CD4-positive, alpha-beta T cell (primary cell): ENCODE data around the gene KRT76. TPM values are rescaled to one million over a fixed set of nuclear protein-coding genes. Genes with fewer than 3 reads are reported as not detected.

Experiments
- ATAC-seq: fragments of 200-7000 bp; cut with Tn5 transposase; one replicate; pipeline ENCODE4 v1.10.0; 2022; ENCODE audit warnings: mild to moderate bottlenecking; ENCODE audit not compliant: poor library complexity
- CTCF ChIA-PET: fragments of 350-600 bp; sonication (Branson Sonifier 250); formaldehyde crosslinking; loops from one replicate; lab custom pipeline; 2021; ENCODE audit warnings: antibody characterized with exemption, inconsistent platforms; lab: Charles Lee
- POLR2A ChIA-PET: fragments of 350-600 bp; sonication (Branson Sonifier 250); formaldehyde crosslinking; loops from one replicate; lab custom pipeline; 2021; ENCODE audit warnings: antibody characterized with exemption, inconsistent platforms; lab: Charles Lee
- DNase-seq, 14 experiments: peaks; one replicate each; pipeline ENCODE4 v3.0.0-alpha.2; 2013 to 2020; ENCODE audit warnings: mixed read lengths in 2 of 14
- H3K27ac ChIP-seq, 2 donors: one replicate each; pipeline versions ENCODE4 v1.5.1 to v1.7.0; 2013; ENCODE audit warnings: low read length in 2 of 2, low read depth in 1 of 2, mild to moderate bottlenecking in 1 of 2
- H3K27me3 ChIP-seq, 2 experiments: 1 replicate in 1 of 2; 2 replicates in 1 of 2; pipeline versions ENCODE4 v1.6.1 to v1.7.0; 2013; ENCODE audit warnings: low read length in 2 of 2, control low read depth in 1 of 2, mild to moderate bottlenecking in 1 of 2, moderate library complexity in 1 of 2; ENCODE audit not compliant: insufficient read depth in 2 of 2, control insufficient read depth in 1 of 2
- H3K36me3 ChIP-seq: one replicate; pipeline ENCODE4 v1.6.1; 2013; ENCODE audit warnings: low read length, control low read depth; ENCODE audit not compliant: insufficient read depth
- H3K4me1 ChIP-seq: one replicate; pipeline ENCODE4 v1.6.1; 2013; ENCODE audit warnings: low read length, control low read depth; ENCODE audit not compliant: insufficient read depth
- H3K4me3 ChIP-seq: one replicate; pipeline ENCODE4 v1.5.1; 2013; ENCODE audit warnings: mild to moderate bottlenecking, low read length, moderate library complexity
- H3K9me3 ChIP-seq, 2 experiments: 1 replicate in 1 of 2; 2 replicates in 1 of 2; pipeline versions ENCODE4 v1.6.1 to v1.7.0; 2013; ENCODE audit warnings: low read length in 2 of 2, mild to moderate bottlenecking in 2 of 2, control low read depth in 1 of 2, moderate library complexity in 1 of 2; ENCODE audit not compliant: control insufficient read depth in 1 of 2, insufficient read depth in 1 of 2
- H3K27ac Mint-ChIP-seq: one replicate; pipeline ENCODE4 v1.8.0; 2020; ENCODE audit warnings: mixed read lengths
- H3K27me3 Mint-ChIP-seq: one replicate; pipeline ENCODE4 v1.8.0; 2021; ENCODE audit warnings: mixed read lengths
- H3K36me3 Mint-ChIP-seq: one replicate; pipeline ENCODE4 v1.8.0; 2021; ENCODE audit warnings: low read depth, mixed read lengths
- H3K4me1 Mint-ChIP-seq: one replicate; pipeline ENCODE4 v1.8.0; 2021; ENCODE audit warnings: low read depth, mixed read lengths
- H3K4me3 Mint-ChIP-seq: one replicate; pipeline ENCODE4 v1.8.0; 2020; ENCODE audit warnings: mild to moderate bottlenecking, mixed read lengths
- H3K9me3 Mint-ChIP-seq: one replicate; pipeline ENCODE4 v1.8.0; 2020; ENCODE audit warnings: mixed read lengths
- intact Hi-C, 2 experiments: fragments of 100-400 bp; cut with DNase I in 1 of 2; cut with micrococcal nuclease in 1 of 2; formaldehyde crosslinking; loops; one replicate each; pipeline versions ENCODE4 v1.15.1 to v1.9.0; 2023 to 2025; cut with DNase I, micrococcal nuclease
- total RNA-seq, 174 experiments: library from RNA in 2 of 174; stranded (reverse) in 2 of 174; gene quantifications; one replicate each; pipeline ENCODE4 v1.2.3 and lab custom pipeline; 2021 to 2026
- TF ChIP-seq, protein P1 (sequence below): fragments of 200-600 bp; IDR thresholded peaks from one replicate; pipeline ENCODE4 v1.8.0; 2022; ENCODE audit warnings: antibody characterized with exemption, mild to moderate bottlenecking

Gene KRT76
- total RNA-seq, 2 experiments from 2014 or later: not detected

DNA sequence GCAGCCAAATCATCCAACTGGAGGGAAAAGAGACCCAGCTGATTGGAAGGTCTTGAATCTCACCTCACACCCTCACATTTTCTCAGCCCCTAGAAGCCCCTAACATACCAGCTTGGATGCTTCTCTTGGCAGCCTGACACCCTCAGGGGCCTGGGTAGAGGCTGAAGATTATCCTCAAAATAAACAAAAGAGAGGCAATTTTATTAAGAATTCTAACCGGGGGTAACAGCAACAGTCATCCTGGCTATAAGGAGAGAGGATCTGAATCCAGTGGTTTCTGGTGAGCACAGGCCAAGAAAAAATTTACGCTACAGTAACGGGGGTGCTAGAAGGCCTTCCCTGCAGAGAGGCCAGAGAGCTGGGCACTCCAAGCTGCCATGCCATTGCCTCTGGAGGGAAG is 21.6 kb downstream of the KRT76 start:
- intact Hi-C loops: no loop called here
- CTCF ChIA-PET: no interaction called here
- Mint-ChIP-seq H3K36me3 (no peaks in the 10 kb centered on the region), H3K4me3 (no peak overlapping the region), H3K9me3 (no peaks in the 10 kb centered on the region), H3K27ac (no peak overlapping the region), H3K4me1 (no peaks in the 10 kb centered on the region), H3K27me3 (no peaks in the 10 kb centered on the region)
- DNase-seq (no peak), ATAC-seq (no peak)
- H3K4me3 ChIP-seq: no peak overlapping the region
- TF ChIP-seq, protein P1, sequence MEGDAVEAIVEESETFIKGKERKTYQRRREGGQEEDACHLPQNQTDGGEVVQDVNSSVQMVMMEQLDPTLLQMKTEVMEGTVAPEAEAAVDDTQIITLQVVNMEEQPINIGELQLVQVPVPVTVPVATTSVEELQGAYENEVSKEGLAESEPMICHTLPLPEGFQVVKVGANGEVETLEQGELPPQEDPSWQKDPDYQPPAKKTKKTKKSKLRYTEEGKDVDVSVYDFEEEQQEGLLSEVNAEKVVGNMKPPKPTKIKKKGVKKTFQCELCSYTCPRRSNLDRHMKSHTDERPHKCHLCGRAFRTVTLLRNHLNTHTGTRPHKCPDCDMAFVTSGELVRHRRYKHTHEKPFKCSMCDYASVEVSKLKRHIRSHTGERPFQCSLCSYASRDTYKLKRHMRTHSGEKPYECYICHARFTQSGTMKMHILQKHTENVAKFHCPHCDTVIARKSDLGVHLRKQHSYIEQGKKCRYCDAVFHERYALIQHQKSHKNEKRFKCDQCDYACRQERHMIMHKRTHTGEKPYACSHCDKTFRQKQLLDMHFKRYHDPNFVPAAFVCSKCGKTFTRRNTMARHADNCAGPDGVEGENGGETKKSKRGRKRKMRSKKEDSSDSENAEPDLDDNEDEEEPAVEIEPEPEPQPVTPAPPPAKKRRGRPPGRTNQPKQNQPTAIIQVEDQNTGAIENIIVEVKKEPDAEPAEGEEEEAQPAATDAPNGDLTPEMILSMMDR: no peak
- H3K27ac ChIP-seq: no peak overlapping the region
- POLR2A ChIA-PET: no interaction called here
- H3K4me1 ChIP-seq: no peaks in the 10 kb centered on the region
- peaks cover 4 to 9% of the 10 kb centered on the region in 2 experiments for H3K9me3 ChIP-seq
- no peaks in the 10 kb centered on the region for H3K36me3 ChIP-seq
- peaks cover 0 to 5% of the 10 kb centered on the region in 2 experiments for H3K27me3 ChIP-seq

DNA sequence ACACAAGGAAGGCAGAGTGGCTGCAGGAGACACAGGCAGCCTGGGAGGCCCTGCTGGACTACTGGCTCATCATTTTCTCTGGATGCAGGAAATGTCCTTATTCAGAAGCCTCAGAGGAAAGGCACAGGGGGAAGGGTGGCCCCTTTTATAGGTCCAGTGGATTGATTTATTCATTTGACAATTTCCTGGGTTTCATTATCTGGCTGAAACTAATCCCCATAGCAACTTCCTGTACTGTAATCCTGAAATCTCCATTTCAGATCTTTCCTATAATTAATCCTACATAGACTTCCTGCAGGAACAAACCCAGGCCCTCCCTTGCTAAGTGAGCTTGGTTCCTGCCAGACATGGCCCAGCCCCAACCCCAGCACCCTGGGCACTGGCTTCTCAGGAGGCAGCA is 23.0 kb downstream of the KRT76 start:
- Histone ChIP-seq H3K36me3 (no peaks in the 10 kb centered on the region), H3K27me3 (peaks cover 0 to 5% of the 10 kb centered on the region in 2 experiments), H3K4me1 (no peaks in the 10 kb centered on the region), H3K27ac (no peak overlapping the region), H3K9me3 (no peaks in the 10 kb centered on the region), H3K4me3 (no peak overlapping the region)
- Mint-ChIP-seq H3K36me3 (no peaks in the 10 kb centered on the region), H3K27ac (no peak overlapping the region), H3K9me3 (no peaks in the 10 kb centered on the region), H3K4me1 (peaks cover 6% of the 10 kb centered on the region), H3K27me3 (no peaks in the 10 kb centered on the region), H3K4me3 (no peak overlapping the region)
- CTCF ChIA-PET: no interaction called here
- DNase-seq (no peak), ATAC-seq (no peak)
- POLR2A ChIA-PET: no interaction called here
- TF ChIP-seq, protein P1: no peak
- intact Hi-C loops: no loop called here

DNA sequence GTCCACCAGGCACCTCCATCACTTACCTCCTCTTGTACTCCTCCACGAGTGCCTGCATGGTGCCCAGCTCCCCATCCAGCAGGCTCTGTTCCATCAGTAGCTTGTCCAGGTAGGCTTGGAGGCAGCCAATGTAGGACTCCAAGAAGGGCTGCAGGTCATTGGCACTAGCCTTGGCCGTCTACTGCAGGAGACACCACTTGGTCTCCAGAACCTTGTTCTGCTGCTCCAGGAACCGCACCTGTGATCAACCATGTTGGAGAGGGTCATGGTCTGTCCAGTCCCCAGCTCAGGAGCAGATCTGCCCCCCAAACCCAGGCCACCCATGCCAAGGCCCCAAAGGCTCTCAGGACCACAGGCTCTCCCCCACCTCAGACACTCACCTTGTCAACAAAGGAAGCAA is 23.9 kb downstream of the KRT76 start:
- no peak overlapping the region for H3K4me3 Mint-ChIP-seq
- H3K36me3 ChIP-seq: no peaks in the 10 kb centered on the region
- peaks cover 3% of the 10 kb centered on the region for H3K4me1 ChIP-seq
- TF ChIP-seq, protein P1: no peak
- ChIA-PET CTCF (no interaction called here), POLR2A (no interaction called here)
- H3K9me3 ChIP-seq: no peaks in the 10 kb centered on the region
- ATAC-seq (no peak), DNase-seq (no peak)
- H3K27me3 Mint-ChIP-seq: no peaks in the 10 kb centered on the region
- H3K36me3 Mint-ChIP-seq: no peaks in the 10 kb centered on the region
- H3K9me3 Mint-ChIP-seq: no peaks in the 10 kb centered on the region
- intact Hi-C loops: no loop called here
- H3K27ac Mint-ChIP-seq: no peak overlapping the region
- peaks cover 14% of the 10 kb centered on the region for H3K4me1 Mint-ChIP-seq
- peaks cover 0 to 5% of the 10 kb centered on the region in 2 experiments for H3K27me3 ChIP-seq
- H3K4me3 ChIP-seq: no peak overlapping the region
- no peak overlapping the region for H3K27ac ChIP-seq
